Stimulated activated naive CD4-positive, alpha-beta T cell (primary cell): ENCODE measurements around the gene RASD1.
"Not testable (repeated sequence)": the region's sequence is repeated elsewhere in the genome, so short reads cannot be mapped to it uniquely, and the experiment has no call there.

ENCODE experiments used
- DNase-seq, 6 experiments: peaks; one replicate each; lab custom pipeline; 2025; lab: John Stamatoyannopoulos, UW

Gene RASD1

DNA sequence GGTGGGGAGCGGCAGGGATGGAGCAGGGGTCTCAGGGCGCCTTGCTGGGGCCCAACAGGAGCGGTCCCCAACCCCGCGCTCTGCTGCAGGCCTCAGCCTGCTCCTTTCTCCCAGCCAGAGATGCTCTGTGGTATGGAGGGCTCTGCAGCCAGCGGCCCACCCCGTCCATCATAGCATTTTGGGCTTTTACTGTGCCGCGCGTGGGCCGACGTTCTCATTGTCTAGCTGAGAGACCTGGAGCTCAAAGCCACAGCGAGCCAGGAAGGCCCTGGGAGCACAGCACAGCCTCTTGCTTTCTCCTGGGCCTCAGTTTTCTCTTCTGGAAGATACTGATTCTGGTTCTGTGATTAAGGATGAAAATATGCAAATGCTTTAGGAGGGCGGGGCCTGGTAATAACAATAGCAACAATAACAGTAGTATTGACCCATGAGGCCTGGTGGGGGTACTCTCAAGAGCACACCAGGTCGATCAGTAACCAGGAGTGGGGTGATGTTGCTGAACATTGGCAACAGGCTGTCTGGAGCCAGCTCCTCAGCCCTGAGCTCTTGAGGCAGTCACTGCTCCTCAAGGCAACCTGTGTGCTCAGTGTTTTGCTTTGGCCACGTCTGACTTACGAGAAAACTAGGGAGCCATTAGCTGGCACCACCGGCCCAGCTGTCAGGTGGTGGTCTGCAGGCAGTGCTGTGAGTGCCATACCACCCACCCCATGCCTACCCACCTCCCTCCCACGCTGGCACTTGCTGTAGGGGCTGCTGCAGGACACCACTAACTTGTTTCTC is 1.1 kb upstream of the RASD1 start:
- no peak for DNase-seq

DNA sequence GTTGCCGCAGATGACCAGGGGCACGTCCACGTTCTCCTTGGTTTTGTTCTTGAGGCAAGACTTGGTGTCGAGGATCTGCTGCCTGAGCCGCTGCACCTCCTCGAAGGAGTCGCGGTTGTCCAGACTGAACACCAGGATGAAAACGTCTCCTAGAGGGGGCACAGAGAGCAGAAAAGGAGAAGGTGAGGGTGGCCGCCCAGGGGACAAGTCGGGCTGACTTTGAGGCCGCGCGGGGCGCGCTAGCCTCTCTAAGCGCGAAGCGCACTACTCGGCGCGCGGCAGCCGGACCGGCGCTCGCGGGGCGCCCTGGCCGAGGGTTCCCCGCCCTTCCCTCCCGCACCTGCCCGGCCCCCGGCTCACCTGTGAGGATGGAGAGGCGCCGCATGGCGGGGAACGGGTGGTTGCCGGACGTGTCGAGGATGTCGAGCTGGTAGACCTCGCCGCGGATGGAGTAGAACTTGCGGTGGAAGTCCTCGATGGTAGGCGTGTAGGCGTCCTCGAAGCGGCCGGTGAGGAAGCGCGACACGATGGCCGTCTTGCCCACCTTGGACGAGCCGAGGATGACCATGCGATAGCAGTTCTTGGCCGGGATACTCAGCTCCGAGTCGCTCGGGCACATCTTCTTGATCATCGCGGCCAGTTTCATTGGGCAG is 533 bp downstream of the RASD1 start:
- peak in 3 of 6 experiments; percentile 32 to 54 (median 41) for DNase-seq

- peak in 2 of 6 experiments; percentile 10 to 13 for DNase-seq
These were observed 1.2 kb downstream of the RASD1 start for GRCh38 chr17:17494870-17495535.

DNA sequence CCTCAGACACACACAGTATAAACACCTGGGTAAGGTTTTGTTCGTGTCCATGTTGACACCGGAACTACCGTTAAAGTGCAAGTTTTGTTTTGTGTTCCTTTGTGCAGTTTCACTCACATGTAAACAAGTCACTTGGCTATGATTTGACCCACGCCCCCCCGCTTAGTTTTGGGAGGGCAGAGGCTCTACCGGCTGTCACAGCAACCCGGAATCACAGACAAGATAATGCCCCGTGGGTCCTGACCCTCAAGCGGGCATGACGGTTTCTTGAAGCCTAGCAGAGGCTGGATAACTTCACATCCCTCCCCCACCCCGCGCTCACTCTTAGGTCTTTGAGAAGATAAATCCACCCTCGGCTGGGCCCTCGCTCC is 1.7 kb downstream of the RASD1 start:
- DNase-seq = no peak

GRCh38 chr17:17493986-17494466 is 2.2 kb downstream of the RASD1 start:
- DNase-seq = no peak

DNA sequence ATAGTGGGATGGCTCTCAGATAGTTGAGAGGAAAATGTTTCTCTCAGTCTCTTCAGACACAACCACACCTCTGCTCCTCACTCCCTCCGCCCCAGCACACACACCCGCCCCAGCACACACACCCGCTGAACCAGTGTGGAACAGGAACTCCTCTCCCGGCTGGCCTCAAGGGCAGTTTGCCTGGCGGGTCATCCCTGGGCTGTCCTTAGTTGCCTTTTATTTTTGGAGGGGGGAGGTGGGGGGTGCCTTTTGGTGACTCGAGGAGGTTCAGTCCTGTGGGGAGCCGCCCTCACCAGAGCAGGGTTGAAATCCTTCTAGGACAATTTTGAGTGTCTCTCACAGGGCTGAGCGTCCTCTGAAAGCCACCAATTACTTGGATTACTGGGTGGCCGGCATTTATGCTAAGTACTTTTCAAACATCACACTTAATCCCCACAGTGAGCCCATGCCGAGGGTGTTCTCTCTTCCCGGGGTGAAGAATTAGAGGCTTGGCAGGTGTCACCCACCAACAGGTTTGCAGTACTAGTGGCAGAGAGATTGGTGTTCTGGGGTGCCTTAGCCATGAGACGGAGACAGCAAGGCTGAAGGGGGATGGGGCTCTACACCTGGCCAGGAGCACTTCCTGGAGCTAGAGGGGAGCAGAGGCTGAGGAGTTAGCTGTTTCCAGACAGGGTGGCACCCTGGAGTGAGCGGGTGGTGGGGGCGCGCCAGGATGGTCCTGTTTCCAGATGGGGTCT is 2.8 kb downstream of the RASD1 start:
- no peak for DNase-seq

GRCh38 chr17:17492571-17492970 is 3.6 kb downstream of the RASD1 start:
- no peak for DNase-seq

DNA sequence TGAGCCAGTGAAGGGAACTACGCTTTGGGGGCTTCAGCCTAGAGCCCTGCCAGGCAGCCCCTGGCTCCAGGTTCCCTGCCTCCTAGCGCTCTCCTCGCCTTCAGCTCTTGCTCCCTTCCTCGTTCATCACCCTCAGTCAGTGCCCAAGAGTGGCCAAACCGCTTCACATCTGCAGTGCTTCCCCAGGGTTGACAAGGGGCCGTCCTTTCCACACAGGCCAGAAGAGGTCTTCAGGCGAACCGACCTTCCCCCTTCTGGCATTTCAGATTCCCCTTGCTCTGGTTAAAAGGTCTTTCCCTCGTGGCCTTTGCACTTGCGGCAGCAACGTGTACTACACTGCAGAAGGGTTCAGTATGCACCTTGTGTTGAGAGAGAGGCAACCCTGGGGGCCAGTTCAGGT is 4.1 kb downstream of the RASD1 start:
- no peak for DNase-seq

DNA sequence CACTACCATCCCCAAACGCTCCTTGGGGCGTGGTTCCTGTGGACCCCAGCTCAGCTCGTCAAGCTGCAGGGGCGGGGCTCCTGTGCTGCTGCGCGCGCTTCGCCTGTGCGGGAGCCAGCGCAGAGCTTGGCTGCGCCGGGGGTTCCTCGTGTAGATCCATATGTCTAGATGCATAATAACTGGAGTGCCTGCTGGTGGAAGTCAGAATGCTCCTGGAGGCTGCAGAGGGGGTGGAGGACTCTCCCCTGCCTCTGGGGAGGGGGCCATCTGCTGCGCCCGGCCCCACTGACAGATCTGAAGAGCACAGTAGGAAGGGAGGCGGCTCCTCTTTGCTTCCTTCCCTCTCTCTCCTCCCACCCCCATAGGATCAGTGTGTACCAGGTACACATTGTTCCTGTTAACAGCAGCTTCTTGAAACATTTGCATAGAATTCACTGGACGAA is 4.6 kb downstream of the RASD1 start:
- DNase-seq = no peak

DNA sequence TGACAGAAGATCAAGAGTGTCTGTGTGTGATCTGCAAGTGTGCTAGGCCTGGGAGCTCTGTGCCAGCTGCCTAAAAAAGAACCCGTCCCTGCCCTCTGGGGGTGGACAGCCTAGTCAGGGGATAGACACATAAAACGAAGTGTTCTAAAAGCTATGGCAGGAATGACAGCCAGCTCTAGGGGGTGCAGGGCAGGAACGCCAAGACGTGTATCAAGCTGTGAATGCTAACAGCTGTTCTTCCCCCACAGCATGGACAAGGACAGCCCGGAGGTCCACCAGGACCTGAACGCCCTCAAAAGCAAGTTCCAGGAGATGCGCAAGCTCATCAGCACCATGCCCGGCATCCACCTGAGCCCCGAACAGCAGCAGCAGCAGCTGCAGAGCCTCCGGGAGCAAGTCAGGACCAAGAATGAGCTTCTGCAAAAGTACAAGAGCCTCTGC is 5.1 kb downstream of the RASD1 start:
- no peak for DNase-seq

DNA sequence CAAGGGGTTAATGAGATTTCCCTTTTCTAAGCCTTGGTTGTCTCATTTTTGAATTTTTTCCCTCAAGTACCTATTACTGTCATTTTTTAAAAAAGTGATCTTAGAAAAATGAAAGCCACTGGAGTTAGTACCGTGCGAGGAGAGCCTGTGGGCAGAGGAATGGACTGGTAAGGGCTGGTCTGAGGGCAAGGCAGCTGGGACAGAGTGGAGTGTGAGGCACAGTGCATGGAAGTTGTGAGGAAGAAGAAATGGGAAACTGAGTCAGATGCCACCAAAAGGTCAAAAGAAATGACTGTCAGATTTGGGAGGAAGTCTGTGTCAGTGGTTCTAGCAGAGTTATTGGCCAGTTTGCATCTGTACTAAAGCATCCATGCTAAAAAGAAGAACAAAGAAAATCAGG is 8.2 kb downstream of the RASD1 start:
- no peak for DNase-seq

- not testable (repeated sequence) for DNase-seq
These were observed 9.8 kb downstream of the RASD1 start for GRCh38 chr17:17486416-17486815.

GRCh38 chr17:17485420-17485819 is 10.8 kb downstream of the RASD1 start:
- DNase-seq = no peak

DNA sequence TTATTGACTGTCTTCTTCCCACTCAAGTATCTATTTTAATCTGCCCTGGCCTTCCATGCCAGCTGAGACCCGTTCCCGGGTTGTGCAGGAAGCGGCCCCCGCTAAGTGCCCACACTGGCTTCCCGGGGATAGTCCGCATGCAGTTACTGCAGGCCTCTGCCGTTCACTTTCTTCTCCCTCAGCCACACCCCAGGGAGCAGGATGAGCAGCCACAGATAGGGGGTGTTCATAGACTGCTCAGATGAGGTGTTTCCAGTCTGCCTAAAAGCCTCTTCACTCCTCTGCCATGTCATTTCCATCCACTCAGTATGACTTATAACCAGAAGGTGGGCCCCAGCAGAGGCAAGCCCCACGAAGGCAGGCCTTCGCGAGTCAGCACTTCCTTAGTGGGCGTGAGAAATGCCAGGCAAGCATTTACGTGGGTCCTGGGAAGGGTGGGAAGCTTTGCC is 11.7 kb downstream of the RASD1 start:
- DNase-seq = no peak

- DNase-seq = no peak
These were observed 14.3 kb downstream of the RASD1 start for GRCh38 chr17:17481860-17482259.

DNA sequence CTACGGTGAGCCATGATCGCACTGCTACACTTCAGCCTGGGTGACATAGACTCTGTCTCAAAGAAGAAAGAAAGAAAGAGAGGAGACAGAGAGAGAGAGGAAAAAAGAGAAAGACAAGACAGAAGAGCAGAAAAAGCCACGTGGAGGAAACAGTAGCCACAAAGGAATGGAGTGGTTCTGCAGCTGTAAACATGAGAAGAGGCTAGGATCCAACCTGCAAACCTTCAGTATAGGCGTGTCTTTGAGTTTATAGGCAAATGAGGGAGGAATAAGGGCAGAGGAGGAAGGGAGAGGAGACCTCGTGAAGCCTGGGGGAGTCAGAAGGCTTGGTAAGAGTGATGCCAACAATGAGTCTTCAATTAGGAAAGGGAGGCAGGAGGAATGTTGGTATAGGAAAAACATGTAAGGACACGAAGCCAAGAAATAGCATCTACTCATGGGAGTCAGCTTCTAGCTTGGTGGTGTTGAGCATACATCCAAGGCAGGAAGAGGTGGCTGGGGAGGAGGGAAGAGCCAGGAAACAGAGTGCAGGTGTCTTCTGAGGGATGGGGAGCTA is 15.5 kb downstream of the RASD1 start:
- DNase-seq = no peak

- DNase-seq = no peak
These were observed 17.0 kb downstream of the RASD1 start for GRCh38 chr17:17479209-17479608.

GRCh38 chr17:17476865-17477467 is 19.2 kb downstream of the RASD1 start, which contains the start of gene MED9:
MED9 (plus strand) TSS chr17:17477000; CDS start chr17:17477042, 42 bp downstream.
- DNase-seq = peak; percentile 85 to 94 (median 94)

- DNase-seq = no peak
These were observed 21.9 kb downstream of the RASD1 start for GRCh38 chr17:17474341-17474740.

DNA sequence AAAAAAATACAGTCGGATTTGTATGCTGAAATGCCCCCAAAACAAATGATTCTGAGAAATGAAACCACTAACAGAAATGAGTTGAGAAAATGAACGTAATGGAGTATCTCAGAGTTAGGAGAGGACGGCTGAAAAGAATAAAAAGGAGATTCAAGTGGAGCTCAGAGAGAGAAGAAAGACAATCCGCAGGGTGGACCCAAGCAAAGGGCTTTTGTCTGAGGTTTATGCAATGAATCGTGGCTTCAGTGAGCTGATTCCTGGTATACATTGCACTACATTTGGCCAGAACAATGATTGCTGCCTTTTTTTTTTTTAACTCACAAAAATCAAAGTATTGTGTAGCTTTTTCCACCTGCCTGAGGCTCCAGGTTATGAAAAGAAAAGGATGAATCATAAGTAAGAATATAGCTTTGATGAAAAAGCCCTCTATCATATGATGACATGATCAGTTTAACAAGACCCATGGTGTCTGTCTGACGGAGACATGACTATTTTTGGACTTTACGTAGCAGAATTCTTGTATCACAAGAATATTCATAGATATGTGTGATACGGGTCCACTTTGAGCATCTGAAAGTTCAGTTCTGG is 23.8 kb downstream of the RASD1 start:
- DNase-seq = no peak

DNA sequence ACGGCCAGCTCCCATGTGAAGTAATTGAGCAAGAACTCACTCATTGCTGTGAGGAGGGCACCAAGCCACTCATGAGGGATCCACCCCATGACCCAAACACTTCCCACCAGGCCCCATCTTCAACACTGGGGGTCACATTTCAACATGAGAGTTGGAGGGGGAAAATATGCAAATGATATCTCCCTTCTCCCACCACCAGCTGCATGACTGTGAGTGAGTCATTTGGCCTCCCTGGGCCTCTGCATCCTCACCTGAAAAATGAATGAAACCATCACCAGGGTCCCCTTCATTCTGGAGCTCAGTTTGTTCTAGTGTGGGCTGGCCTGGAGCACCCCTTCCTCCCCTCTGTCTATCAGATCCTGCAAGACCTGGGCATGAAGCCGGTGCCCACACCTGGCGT is 26.2 kb downstream of the RASD1 start:
- no peak for DNase-seq
